Measurements from ENCODE around the gene RIOK2.
A peak's percentile ranks its signal among the peaks of the same experiment; 100 is the strongest.

Gene RIOK2

GRCh38 chr5:97111004-97111403 lies 72.0 kb downstream of the RIOK2 start:
- H3K4me1 Mint-ChIP-seq: peaks cover 57% of the 10 kb centered on the region
- no peak for DNase-seq
- H3K9me3 Mint-ChIP-seq: no peaks in the 10 kb centered on the region
- TF ChIP-seq CTCF (IDR thresholded peaks at IDR 0.05): no peak
- no peaks in the 10 kb centered on the region for H3K27me3 Mint-ChIP-seq (ENCODE audit: low read depth, poor library complexity)
- peak overlapping the region; percentile 76 for H3K27ac Mint-ChIP-seq
- H3K4me3 Mint-ChIP-seq: no peak overlapping the region
- H3K36me3 Mint-ChIP-seq (ENCODE audit: low read depth): no peaks in the 10 kb centered on the region
